GM18507 (cell line): ENCODE data around the gene GPD1L.
"Not testable (repeated sequence)": the region's sequence is repeated elsewhere in the genome, so short reads cannot be mapped to it uniquely, and the experiment has no call there.

Experiments used
- DNase-seq: peaks from one replicate; pipeline ENCODE4 v3.0.0; 2011; ENCODE audit warnings: low read depth; ENCODE audit not compliant: insufficient read length; ENCODE audit errors: extremely low spot score
- FAIRE-seq: peaks from 2 replicates; lab custom pipeline; 2011; peaks lifted over from hg19 to GRCh38; lab: Jason Lieb, UNC

The GPD1L gene

GRCh38 chr3:32104492-32104891, 1.9 kb upstream of the GPD1L start:
- no peak for DNase-seq
- no peak for FAIRE-seq

- FAIRE-seq: no peak
Observed at GRCh38 chr3:32105291-32106131, 909 bp upstream of the GPD1L start.

GRCh38 chr3:32106929-32107362, 526 bp downstream of the GPD1L start:
- FAIRE-seq (no peak), DNase-seq (no peak)

More at GRCh38 chr3:32105291-32106131, 909 bp upstream of the GPD1L start:
- no peak for DNase-seq

GRCh38 chr3:32108224-32108623, 1.8 kb downstream of the GPD1L start:
- DNase-seq, FAIRE-seq: not testable (repeated sequence)

- DNase-seq: no peak
- no peak for FAIRE-seq
Observed at GRCh38 chr3:32109256-32109655, 2.8 kb downstream of the GPD1L start.

- DNase-seq (no peak), FAIRE-seq (no peak)
Observed at GRCh38 chr3:32110233-32110760, 3.9 kb downstream of the GPD1L start.

- DNase-seq: no peak
- FAIRE-seq: no peak
Observed at GRCh38 chr3:32111560-32111959, 5.1 kb downstream of the GPD1L start.

GRCh38 chr3:32113566-32113965, 7.1 kb downstream of the GPD1L start:
- FAIRE-seq: no peak
- DNase-seq: no peak

- FAIRE-seq: no peak
- no peak for DNase-seq
Observed at GRCh38 chr3:32113981-32114545, 7.6 kb downstream of the GPD1L start.

GRCh38 chr3:32114546-32115386, 8.3 kb downstream of the GPD1L start:
- FAIRE-seq: peak; percentile 5

GRCh38 chr3:32117320-32117719, 10.9 kb downstream of the GPD1L start:
- FAIRE-seq: no peak

More at GRCh38 chr3:32114546-32115386, 8.3 kb downstream of the GPD1L start:
- not testable (repeated sequence) for DNase-seq

GRCh38 chr3:32118215-32118614, 11.8 kb downstream of the GPD1L start:
- FAIRE-seq: no peak
- no peak for DNase-seq

More at GRCh38 chr3:32117320-32117719, 10.9 kb downstream of the GPD1L start:
- no peak for DNase-seq

GRCh38 chr3:32120471-32120870, 14.1 kb downstream of the GPD1L start:
- no peak for DNase-seq
- FAIRE-seq: no peak

- no peak for FAIRE-seq
- no peak for DNase-seq
Observed at GRCh38 chr3:32121137-32121536, 14.7 kb downstream of the GPD1L start.

- DNase-seq: no peak
- no peak for FAIRE-seq
Observed at GRCh38 chr3:32123620-32124019, 17.2 kb downstream of the GPD1L start.

GRCh38 chr3:32125012-32125411, 18.6 kb downstream of the GPD1L start:
- DNase-seq: no peak
- FAIRE-seq: no peak

- DNase-seq (no peak), FAIRE-seq (no peak)
Observed at GRCh38 chr3:32126305-32127015, 20.0 kb downstream of the GPD1L start.

- DNase-seq (no peak), FAIRE-seq (no peak)
Observed at GRCh38 chr3:32127219-32127826, 20.9 kb downstream of the GPD1L start.

GRCh38 chr3:32128936-32129335, 22.5 kb downstream of the GPD1L start:
- DNase-seq: no peak
- FAIRE-seq: no peak
